ENCODE results near the gene ZNF783.

- no peak for TF ChIP-seq POLR2A (IDR thresholded peaks at IDR 0.05)
- no peak for TF ChIP-seq CTCF (IDR thresholded peaks at IDR 0.05)
- TF ChIP-seq POLR2AphosphoS5 (IDR thresholded peaks at IDR 0.05): no peak
Measured at GRCh38 chr7:149334219-149334618, 72.2 kb downstream of the ZNF783 start.

Measured in suprapubic skin (tissue), 4 donors.